CD4-positive, alpha-beta T cell (primary cell): ENCODE data around the gene MICALL1. TPM values are rescaled to one million over a fixed set of nuclear protein-coding genes. Genes with fewer than 3 reads are reported as not detected.
A peak's percentile ranks its signal among the peaks of the same experiment; 100 is the strongest.

ENCODE experiments used
- ATAC-seq: fragments of 200-7000 bp; cut with Tn5 transposase; one replicate; pipeline ENCODE4 v1.10.0; 2022; ENCODE audit warnings: mild to moderate bottlenecking; ENCODE audit not compliant: poor library complexity
- CTCF ChIA-PET: fragments of 350-600 bp; sonication (Branson Sonifier 250); formaldehyde crosslinking; loops from one replicate; lab custom pipeline; 2021; ENCODE audit warnings: antibody characterized with exemption, inconsistent platforms; lab: Charles Lee
- POLR2A ChIA-PET: fragments of 350-600 bp; sonication (Branson Sonifier 250); formaldehyde crosslinking; loops from one replicate; lab custom pipeline; 2021; ENCODE audit warnings: antibody characterized with exemption, inconsistent platforms; lab: Charles Lee
- DNase-seq, 14 experiments: peaks; one replicate each; pipeline ENCODE4 v3.0.0-alpha.2; 2013 to 2020; ENCODE audit warnings: mixed read lengths in 2 of 14
- H3K27ac ChIP-seq, 2 donors: one replicate each; pipeline versions ENCODE4 v1.5.1 to v1.7.0; 2013; ENCODE audit warnings: low read length in 2 of 2, low read depth in 1 of 2, mild to moderate bottlenecking in 1 of 2
- H3K27me3 ChIP-seq, 2 experiments: 1 replicate in 1 of 2; 2 replicates in 1 of 2; pipeline versions ENCODE4 v1.6.1 to v1.7.0; 2013; ENCODE audit warnings: low read length in 2 of 2, control low read depth in 1 of 2, mild to moderate bottlenecking in 1 of 2, moderate library complexity in 1 of 2; ENCODE audit not compliant: insufficient read depth in 2 of 2, control insufficient read depth in 1 of 2
- H3K36me3 ChIP-seq: one replicate; pipeline ENCODE4 v1.6.1; 2013; ENCODE audit warnings: low read length, control low read depth; ENCODE audit not compliant: insufficient read depth
- H3K4me1 ChIP-seq: one replicate; pipeline ENCODE4 v1.6.1; 2013; ENCODE audit warnings: low read length, control low read depth; ENCODE audit not compliant: insufficient read depth
- H3K4me3 ChIP-seq: one replicate; pipeline ENCODE4 v1.5.1; 2013; ENCODE audit warnings: mild to moderate bottlenecking, low read length, moderate library complexity
- H3K9me3 ChIP-seq, 2 experiments: 1 replicate in 1 of 2; 2 replicates in 1 of 2; pipeline versions ENCODE4 v1.6.1 to v1.7.0; 2013; ENCODE audit warnings: low read length in 2 of 2, mild to moderate bottlenecking in 2 of 2, control low read depth in 1 of 2, moderate library complexity in 1 of 2; ENCODE audit not compliant: control insufficient read depth in 1 of 2, insufficient read depth in 1 of 2
- H3K27ac Mint-ChIP-seq: one replicate; pipeline ENCODE4 v1.8.0; 2020; ENCODE audit warnings: mixed read lengths
- H3K27me3 Mint-ChIP-seq: one replicate; pipeline ENCODE4 v1.8.0; 2021; ENCODE audit warnings: mixed read lengths
- H3K36me3 Mint-ChIP-seq: one replicate; pipeline ENCODE4 v1.8.0; 2021; ENCODE audit warnings: low read depth, mixed read lengths
- H3K4me1 Mint-ChIP-seq: one replicate; pipeline ENCODE4 v1.8.0; 2021; ENCODE audit warnings: low read depth, mixed read lengths
- H3K4me3 Mint-ChIP-seq: one replicate; pipeline ENCODE4 v1.8.0; 2020; ENCODE audit warnings: mild to moderate bottlenecking, mixed read lengths
- H3K9me3 Mint-ChIP-seq: one replicate; pipeline ENCODE4 v1.8.0; 2020; ENCODE audit warnings: mixed read lengths
- intact Hi-C, 2 experiments: fragments of 100-400 bp; cut with DNase I in 1 of 2; cut with micrococcal nuclease in 1 of 2; formaldehyde crosslinking; loops; one replicate each; pipeline versions ENCODE4 v1.15.1 to v1.9.0; 2023 to 2025; cut with DNase I, micrococcal nuclease
- total RNA-seq, 174 experiments: library from RNA in 2 of 174; stranded (reverse) in 2 of 174; gene quantifications; one replicate each; pipeline ENCODE4 v1.2.3 and lab custom pipeline; 2021 to 2026
- TF ChIP-seq, protein P1 (sequence below): fragments of 200-600 bp; IDR thresholded peaks from one replicate; pipeline ENCODE4 v1.8.0; 2022; ENCODE audit warnings: antibody characterized with exemption, mild to moderate bottlenecking

The MICALL1 gene
- total RNA-seq, 2 experiments from 2014 or later: 16.9 to 20.7 TPM

DNA sequence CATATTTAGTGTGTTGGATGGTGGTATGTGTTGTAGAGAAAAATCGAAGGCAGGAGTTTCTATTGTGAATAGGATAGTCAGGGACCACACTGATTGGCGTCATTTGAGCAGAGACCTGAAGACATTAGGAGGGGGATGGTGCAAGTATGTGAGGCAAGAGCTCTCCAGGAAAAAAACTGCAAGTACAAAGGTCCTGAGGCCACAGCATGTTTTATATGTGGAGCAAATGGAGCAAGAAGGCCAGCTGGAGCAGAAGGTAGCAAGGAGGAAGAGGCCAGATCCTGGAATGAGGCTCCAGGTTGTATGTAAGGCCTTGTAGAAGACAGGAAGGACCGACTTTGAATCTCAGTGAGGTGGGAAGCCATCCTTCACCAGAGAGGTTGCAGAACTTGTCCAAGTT is 14.2 kb upstream of the MICALL1 start:
- H3K27ac ChIP-seq: no peak overlapping the region

DNA sequence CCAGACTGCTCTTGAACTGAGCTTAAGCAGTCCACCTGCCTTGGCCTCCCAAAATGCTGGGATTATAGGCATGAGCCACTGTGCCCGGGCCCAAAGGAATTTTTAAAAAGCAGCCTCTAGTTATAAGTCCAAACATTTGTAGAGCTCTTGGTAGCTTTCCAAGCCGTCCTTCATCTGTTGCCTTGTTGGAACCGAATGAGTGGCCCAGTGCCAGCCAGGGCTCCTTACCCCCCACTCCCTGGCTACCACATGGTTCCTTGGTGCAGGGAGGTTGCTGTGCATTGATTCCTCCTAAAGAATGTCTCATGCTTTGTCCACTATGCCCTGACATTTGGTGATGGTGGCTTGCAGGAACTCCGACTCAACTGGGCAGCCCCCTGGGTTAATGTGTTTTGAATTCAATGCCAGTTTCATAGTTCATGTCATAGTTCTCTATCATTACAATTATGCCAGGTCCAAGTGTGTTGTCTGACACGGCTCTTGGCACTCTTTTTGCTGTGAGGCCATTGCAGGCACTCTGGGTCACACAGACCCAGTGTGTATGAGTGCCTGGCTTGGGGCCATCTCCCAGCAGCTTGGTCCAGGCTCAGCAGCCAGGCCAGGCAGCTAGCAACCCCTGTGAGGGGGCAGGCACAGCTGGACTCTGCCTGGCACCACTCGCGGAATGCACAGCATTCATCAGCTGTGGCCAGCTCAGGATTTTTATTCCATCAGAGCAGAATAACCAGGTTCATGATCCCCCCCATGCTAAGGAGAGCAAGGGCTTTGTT is 13.3 kb upstream of the MICALL1 start:
- ChIA-PET POLR2A (interaction anchor here (0.7 to 1.0 kb wide), 2 partner anchors 8 to 18 kb away, joined by 3 read pairs; no protein-coding TSS in a partner anchor), CTCF (interaction anchor here (1.2 kb wide), 1 partner anchor 11 kb away, joined by 3 read pairs; no protein-coding TSS in a partner anchor)
- no peaks in the 10 kb centered on the region for H3K27me3 Mint-ChIP-seq
- no peaks in the 10 kb centered on the region for H3K9me3 ChIP-seq
- H3K36me3 ChIP-seq: peaks cover 31% of the 10 kb centered on the region
- intact Hi-C loops: no loop called here
- H3K36me3 Mint-ChIP-seq: peaks cover 31% of the 10 kb centered on the region
- H3K27ac Mint-ChIP-seq: peak overlapping the region; percentile 87
- ATAC-seq (no peak), DNase-seq (no peak)
- no peak overlapping the region for H3K27ac ChIP-seq
- no peak overlapping the region for H3K4me3 ChIP-seq
- no peaks in the 10 kb centered on the region for H3K27me3 ChIP-seq
- peaks cover 33% of the 10 kb centered on the region for H3K4me1 Mint-ChIP-seq
- no peak overlapping the region for H3K4me3 Mint-ChIP-seq
- peaks cover 26% of the 10 kb centered on the region for H3K4me1 ChIP-seq
- H3K9me3 Mint-ChIP-seq: no peaks in the 10 kb centered on the region
- TF ChIP-seq, protein P1, sequence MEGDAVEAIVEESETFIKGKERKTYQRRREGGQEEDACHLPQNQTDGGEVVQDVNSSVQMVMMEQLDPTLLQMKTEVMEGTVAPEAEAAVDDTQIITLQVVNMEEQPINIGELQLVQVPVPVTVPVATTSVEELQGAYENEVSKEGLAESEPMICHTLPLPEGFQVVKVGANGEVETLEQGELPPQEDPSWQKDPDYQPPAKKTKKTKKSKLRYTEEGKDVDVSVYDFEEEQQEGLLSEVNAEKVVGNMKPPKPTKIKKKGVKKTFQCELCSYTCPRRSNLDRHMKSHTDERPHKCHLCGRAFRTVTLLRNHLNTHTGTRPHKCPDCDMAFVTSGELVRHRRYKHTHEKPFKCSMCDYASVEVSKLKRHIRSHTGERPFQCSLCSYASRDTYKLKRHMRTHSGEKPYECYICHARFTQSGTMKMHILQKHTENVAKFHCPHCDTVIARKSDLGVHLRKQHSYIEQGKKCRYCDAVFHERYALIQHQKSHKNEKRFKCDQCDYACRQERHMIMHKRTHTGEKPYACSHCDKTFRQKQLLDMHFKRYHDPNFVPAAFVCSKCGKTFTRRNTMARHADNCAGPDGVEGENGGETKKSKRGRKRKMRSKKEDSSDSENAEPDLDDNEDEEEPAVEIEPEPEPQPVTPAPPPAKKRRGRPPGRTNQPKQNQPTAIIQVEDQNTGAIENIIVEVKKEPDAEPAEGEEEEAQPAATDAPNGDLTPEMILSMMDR: no peak

More for the DNA sequence above, 14.2 kb upstream of the MICALL1 start:
- Mint-ChIP-seq H3K9me3 (no peaks in the 10 kb centered on the region), H3K27me3 (no peaks in the 10 kb centered on the region), H3K27ac (peak overlapping the region; percentile 21), H3K36me3 (peaks cover 35% of the 10 kb centered on the region), H3K4me1 (peaks cover 33% of the 10 kb centered on the region), H3K4me3 (no peak overlapping the region)
- DNase-seq: no peak
- peaks cover 22% of the 10 kb centered on the region for H3K4me1 ChIP-seq
- TF ChIP-seq, protein P1: no peak
- POLR2A ChIA-PET: interaction anchor here (0.7 to 1.0 kb wide), 2 partner anchors 9 to 17 kb away, joined by 3 read pairs; no protein-coding TSS in a partner anchor
- no peak overlapping the region for H3K4me3 ChIP-seq
- no peak for ATAC-seq
- peaks cover 39% of the 10 kb centered on the region for H3K36me3 ChIP-seq
- no peaks in the 10 kb centered on the region for H3K27me3 ChIP-seq
- intact Hi-C loops: no loop called here
- H3K9me3 ChIP-seq: no peaks in the 10 kb centered on the region
- CTCF ChIA-PET: interaction anchor here (0.6 to 1.2 kb wide), 3 partner anchors 10 to 103 kb away, joined by 3 read pairs; no protein-coding TSS in a partner anchor

DNA sequence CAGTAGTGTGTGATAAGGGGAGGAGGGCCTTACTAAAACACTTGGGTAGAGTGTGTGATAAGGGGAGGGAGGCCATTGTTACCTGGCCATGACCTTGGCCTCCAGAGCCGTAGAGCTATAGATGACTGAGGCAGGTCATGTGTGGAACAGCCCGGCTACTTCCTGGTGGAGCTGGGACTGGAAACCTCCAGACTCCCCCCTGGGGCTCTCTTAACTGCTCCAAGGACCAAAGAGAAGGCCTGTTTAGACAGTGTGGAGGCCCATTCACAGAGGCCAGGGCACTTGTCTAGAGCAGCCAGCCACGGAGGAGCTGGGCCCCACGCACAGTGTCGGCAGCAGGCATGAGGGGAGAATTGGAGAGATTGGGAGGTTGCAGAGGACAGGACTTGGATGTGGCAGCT is 12.5 kb upstream of the MICALL1 start:
- H3K36me3 ChIP-seq: peaks cover 23% of the 10 kb centered on the region
- Mint-ChIP-seq H3K36me3 (peaks cover 23% of the 10 kb centered on the region), H3K4me3 (no peak overlapping the region), H3K9me3 (no peaks in the 10 kb centered on the region), H3K4me1 (peaks cover 33% of the 10 kb centered on the region), H3K27ac (peak overlapping the region; percentile 87), H3K27me3 (no peaks in the 10 kb centered on the region)
- TF ChIP-seq, protein P1: no peak
- DNase-seq: no peak
- no peaks in the 10 kb centered on the region for H3K27me3 ChIP-seq
- H3K4me1 ChIP-seq: peaks cover 26% of the 10 kb centered on the region
- no peak overlapping the region for H3K4me3 ChIP-seq
- intact Hi-C loops: no loop called here
- H3K9me3 ChIP-seq: no peaks in the 10 kb centered on the region
- ATAC-seq: no peak
- CTCF ChIA-PET: interaction anchor here (0.5 kb wide), 1 partner anchor 74 kb away, joined by 4 read pairs; no protein-coding TSS in a partner anchor
- no peak overlapping the region for H3K27ac ChIP-seq
- POLR2A ChIA-PET: no interaction called here
